ENCODE data around the gene LDB3. TPM values are rescaled to one million over a fixed set of nuclear protein-coding genes. Genes with fewer than 3 reads are reported as not detected.

The LDB3 gene
- total RNA-seq, 2 experiments from 2014 or later: 0.05 to 0.10 TPM

DNA sequence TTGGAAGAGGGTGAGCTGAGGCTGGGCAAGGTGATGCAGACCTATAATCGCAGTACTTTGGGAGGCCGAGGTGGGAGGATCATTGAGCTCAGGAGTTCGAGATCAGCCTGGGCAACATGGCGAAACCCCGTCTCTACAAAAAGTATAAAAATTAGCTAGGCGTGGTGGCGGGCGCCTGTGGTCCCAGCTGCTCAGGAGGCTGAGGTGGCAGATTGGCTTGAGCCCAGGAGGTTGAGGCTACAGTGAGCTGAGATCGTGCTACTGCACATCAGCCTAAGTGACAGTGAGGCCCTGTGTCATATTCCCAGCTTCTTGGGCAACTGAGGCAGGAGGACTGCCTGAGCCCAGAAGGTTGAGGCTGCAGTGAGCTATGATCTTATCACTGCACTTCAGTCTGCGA is 101.7 kb downstream of the LDB3 start:
- ChIA-PET CTCF (interaction anchor here (0.9 kb wide), 1 partner anchor 107 kb away, joined by 3 read pairs; no protein-coding TSS in a partner anchor), POLR2A (no interaction called here)
- H3K36me3 Mint-ChIP-seq (ENCODE audit: low read depth): no peaks in the 10 kb centered on the region

DNA sequence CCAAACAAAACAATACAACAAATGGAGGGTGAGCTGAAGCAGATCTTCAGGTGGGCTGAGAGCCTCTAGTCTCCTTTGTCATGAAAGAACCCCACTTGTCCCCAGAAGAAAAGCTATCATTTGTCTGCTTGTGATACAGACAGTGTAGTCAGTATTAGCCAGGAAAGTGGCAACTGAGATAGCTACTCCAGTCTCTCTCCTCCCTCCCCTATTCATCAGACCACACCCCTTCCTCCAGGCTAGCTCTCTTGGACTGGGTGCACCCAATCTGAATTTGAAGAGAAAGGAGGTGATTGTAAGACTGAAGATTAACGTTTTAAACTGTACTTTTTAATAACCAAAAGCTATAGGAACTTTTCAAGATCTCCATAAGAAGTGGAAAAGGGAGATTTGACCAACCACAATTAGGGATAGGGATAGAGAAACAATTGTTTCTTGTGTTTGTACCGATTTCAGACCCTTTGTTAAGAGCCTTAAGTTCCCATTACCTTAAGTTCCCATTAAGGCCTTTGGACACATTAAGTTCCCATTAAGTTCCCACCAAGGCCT is 102.2 kb downstream of the LDB3 start:
- Mint-ChIP-seq H3K27ac (no peak overlapping the region), H3K27me3 (no peaks in the 10 kb centered on the region), H3K4me3 (no peak overlapping the region), H3K36me3 (ENCODE audit: low read depth) (no peaks in the 10 kb centered on the region), H3K9me3 (no peaks in the 10 kb centered on the region), H3K4me1 (peaks cover 15% of the 10 kb centered on the region)
- DNase-seq: no peak
- ChIA-PET CTCF (interaction anchor here (0.9 to 1.0 kb wide), 2 partner anchors 60 to 107 kb away, joined by 3 read pairs; no protein-coding TSS in a partner anchor), POLR2A (interaction anchor here (1.5 kb wide), 1 partner anchor 14 kb away, joined by 3 read pairs; no protein-coding TSS in a partner anchor)

More for the DNA sequence above, 101.7 kb downstream of the LDB3 start:
- Mint-ChIP-seq H3K27me3 (no peaks in the 10 kb centered on the region), H3K4me1 (peaks cover 12% of the 10 kb centered on the region), H3K9me3 (no peaks in the 10 kb centered on the region), H3K27ac (no peak overlapping the region), H3K4me3 (no peak overlapping the region)
- DNase-seq: no peak

DNA sequence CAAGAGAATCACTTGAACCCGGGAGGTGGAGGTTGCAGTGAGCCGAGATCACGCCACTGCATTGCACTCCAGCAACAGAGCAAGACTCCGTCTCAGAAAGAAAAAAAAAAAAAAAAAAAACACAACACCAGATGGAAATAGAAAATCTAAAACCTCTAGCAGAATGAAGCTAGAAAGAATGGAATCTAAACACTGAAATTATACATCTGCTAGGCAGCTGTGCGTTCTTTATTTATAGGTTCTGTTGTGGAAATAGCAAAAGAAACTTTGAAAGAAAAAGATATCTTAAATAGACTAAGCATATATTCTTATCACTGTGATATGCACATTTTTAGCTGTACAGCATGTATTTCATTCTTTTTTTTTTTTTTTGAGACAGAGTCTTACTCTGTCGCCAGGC is 105.2 kb downstream of the LDB3 start:
- H3K27me3 Mint-ChIP-seq: no peaks in the 10 kb centered on the region
- H3K4me3 Mint-ChIP-seq: no peak overlapping the region
- no peaks in the 10 kb centered on the region for H3K9me3 Mint-ChIP-seq
- CTCF ChIA-PET: interaction anchor here (0.6 kb wide), 1 partner anchor 15 kb away, joined by 3 read pairs; no protein-coding TSS in a partner anchor
- no peak overlapping the region for H3K27ac Mint-ChIP-seq
- DNase-seq: no peak
- peaks cover 2% of the 10 kb centered on the region for H3K36me3 Mint-ChIP-seq (ENCODE audit: low read depth)
- H3K4me1 Mint-ChIP-seq: peaks cover 17% of the 10 kb centered on the region
- POLR2A ChIA-PET: no interaction called here

DNA sequence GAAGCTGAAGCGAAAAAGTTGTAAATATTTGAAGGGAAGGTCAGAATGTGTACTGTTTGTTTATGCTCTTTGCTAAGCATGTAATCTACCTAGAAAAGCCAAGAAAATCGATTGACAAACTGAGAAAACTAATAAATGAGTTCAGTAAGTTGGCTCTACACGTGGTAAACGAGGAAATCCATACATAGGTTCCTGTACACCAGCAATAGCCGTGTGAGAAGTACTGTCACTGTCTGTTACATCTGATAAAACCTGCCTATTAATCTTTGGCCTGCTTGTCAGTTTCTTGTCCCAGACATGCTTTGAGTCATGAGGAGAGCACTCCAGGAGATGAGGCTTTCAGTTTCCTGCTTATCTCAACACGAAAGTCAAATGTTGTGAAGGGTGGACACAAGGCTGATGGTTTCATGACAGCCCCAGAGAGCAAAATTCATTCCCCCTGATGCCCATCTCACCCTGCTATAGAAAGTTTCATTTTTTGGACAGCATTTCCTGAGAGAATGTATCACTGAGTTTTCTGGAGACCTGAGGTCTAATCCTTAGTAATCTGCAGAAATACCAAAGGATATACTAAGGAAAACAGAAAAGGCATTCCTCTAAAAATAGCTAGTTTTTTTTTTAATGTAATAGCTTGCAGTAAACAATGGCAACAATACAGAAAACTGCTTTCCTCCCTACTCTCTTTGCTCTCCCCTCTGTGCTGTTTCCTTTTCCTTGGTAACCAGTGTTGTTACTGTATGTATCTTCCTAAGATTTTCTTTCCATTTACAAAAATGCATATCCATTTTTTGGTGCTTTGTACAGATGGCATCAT is 107.0 kb downstream of the LDB3 start:
- DNase-seq: no peak
- H3K36me3 Mint-ChIP-seq (ENCODE audit: low read depth): peaks cover 2% of the 10 kb centered on the region
- H3K27ac Mint-ChIP-seq: no peak overlapping the region
- H3K9me3 Mint-ChIP-seq: peaks cover 2% of the 10 kb centered on the region
- ChIA-PET POLR2A (no interaction called here), CTCF (no interaction called here)
- peaks cover 12% of the 10 kb centered on the region for H3K4me1 Mint-ChIP-seq
- H3K27me3 Mint-ChIP-seq: no peaks in the 10 kb centered on the region
- no peak overlapping the region for H3K4me3 Mint-ChIP-seq

DNA sequence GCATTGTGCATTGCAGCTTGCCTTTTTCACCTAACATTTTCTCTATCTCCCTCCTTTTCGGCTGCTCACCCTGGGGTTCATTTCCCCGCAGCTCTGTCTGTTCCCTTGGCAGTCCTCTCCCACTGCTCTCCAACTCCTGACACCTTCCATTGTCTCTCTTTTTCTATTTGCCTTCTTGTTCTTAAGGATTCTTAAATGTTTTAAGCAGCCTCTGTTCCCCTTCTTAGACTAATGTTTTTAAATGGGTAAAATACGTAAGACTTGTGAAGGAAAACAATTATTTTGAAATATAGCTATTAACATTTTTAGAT is 107.5 kb downstream of the LDB3 start:
- CTCF ChIA-PET: no interaction called here
- Mint-ChIP-seq H3K4me3 (no peak overlapping the region), H3K4me1 (peaks cover 10% of the 10 kb centered on the region), H3K27me3 (no peaks in the 10 kb centered on the region), H3K27ac (no peak overlapping the region), H3K36me3 (ENCODE audit: low read depth) (peaks cover 2% of the 10 kb centered on the region), H3K9me3 (peaks cover 2% of the 10 kb centered on the region)
- no peak for DNase-seq
- POLR2A ChIA-PET: no interaction called here

DNA sequence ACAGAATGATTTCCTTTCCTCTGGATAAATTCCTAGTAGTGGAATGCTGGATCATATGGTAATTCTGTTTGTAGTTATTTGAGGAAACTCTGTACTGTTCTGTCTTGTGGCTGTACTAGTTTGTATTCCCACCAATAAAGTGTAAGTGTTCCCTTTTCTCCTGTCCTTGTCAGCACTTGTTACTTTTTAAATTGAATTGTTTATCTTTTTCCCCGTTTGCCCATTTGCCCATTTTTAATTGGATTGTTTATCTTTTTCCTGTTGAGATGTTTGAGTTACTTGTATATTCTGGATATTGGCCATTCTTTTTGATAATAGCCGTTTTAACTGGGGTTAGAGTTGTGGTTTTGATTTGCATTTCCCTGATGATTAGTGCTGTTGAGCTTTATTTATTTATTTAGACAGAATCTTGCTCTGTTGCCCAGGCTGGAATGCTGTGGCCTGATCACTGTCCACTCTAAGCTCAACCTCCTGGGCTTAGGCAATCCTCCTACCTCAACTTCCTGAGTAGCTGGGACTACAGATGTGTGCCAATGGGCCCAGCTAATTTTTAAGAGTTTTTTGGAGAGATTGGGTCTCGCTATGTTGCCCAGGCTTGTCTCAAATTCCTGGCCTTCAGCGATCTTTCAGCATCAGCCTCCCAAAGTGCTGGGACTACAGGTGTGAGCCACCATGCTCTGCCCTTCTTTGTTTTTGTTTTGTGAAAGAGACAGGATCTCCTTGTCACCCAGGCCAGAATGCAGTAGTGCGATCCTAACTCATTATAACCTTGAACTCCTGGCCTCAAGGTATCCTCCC is 111.1 kb downstream of the LDB3 start:
- peaks cover 6% of the 10 kb centered on the region for H3K9me3 Mint-ChIP-seq
- peaks cover 19% of the 10 kb centered on the region for H3K4me1 Mint-ChIP-seq
- H3K36me3 Mint-ChIP-seq (ENCODE audit: low read depth): peaks cover 7% of the 10 kb centered on the region
- H3K27me3 Mint-ChIP-seq: no peaks in the 10 kb centered on the region
- no peak overlapping the region for H3K27ac Mint-ChIP-seq
- no peak overlapping the region for H3K4me3 Mint-ChIP-seq
- POLR2A ChIA-PET: no interaction called here
- CTCF ChIA-PET: interaction anchor here (0.6 kb wide), 1 partner anchor 256 kb away, joined by 3 read pairs; no protein-coding TSS in a partner anchor
- no peak for DNase-seq

DNA sequence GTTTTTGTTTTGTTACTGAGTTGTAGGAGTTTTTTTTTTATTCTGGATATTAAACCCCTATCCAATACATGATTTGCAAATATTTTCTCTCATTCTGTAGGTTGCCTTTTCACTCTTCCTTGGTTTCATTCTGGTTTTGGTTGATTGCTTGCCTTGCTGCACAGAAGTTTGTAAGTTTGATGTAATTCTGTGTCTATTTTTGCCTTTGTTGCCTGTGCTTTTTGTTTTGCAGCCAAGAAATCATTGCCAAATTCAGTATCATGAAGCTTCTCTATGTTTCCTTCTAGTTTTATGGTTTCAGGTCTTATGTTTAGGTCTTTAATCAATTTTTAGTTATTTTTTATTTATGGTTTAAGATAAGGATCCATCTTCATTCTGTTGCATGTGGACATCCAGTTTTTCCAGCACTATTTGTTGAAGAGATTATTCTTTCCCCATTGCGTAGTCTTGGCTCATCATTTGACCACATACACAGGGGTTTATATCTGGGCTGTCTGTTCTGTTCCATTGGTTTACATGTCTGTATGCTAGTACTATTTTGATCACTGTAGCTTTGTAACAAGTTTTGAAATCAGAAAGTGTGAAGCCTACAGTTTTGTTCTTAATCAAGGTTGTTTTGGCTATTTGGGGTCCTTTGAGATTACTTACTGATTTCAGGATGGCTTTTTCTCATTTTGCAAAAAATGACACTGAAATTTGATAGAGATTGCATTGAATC is 114.5 kb downstream of the LDB3 start:
- Mint-ChIP-seq H3K9me3 (peaks cover 19% of the 10 kb centered on the region), H3K36me3 (ENCODE audit: low read depth) (peaks cover 21% of the 10 kb centered on the region), H3K4me1 (peaks cover 13% of the 10 kb centered on the region), H3K27me3 (no peaks in the 10 kb centered on the region), H3K4me3 (no peak overlapping the region), H3K27ac (no peak overlapping the region)
- ChIA-PET CTCF (interaction anchor here (0.9 kb wide), 1 partner anchor 67 kb away, joined by 3 read pairs; no protein-coding TSS in a partner anchor), POLR2A (no interaction called here)
- no peak for DNase-seq

DNA sequence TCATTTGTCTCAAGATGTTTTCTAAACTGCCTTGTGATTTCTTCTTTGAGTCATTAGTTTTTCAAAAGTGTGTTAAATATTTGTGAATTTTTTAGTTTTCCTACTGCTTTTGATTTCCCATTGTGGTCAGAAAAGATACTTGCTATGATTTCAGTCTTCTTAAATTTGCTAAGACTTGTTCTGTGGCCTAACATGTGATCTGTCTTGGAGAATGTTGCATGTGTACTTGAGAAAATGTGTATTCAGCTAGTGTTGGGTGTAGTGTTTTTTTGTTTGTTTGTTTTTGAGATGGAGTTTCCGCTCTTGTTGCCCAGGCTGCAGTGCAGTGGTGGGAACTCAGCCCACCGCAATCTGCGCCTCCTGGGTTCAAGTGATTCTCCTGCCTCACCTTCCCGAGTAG is 116.7 kb downstream of the LDB3 start:
- DNase-seq: no peak
- ChIA-PET CTCF (no interaction called here), POLR2A (no interaction called here)
- H3K4me3 Mint-ChIP-seq: no peak overlapping the region
- peaks cover 19% of the 10 kb centered on the region for H3K36me3 Mint-ChIP-seq (ENCODE audit: low read depth)
- H3K27ac Mint-ChIP-seq: no peak overlapping the region
- H3K4me1 Mint-ChIP-seq: peaks cover 13% of the 10 kb centered on the region
- H3K9me3 Mint-ChIP-seq: peaks cover 19% of the 10 kb centered on the region
- no peaks in the 10 kb centered on the region for H3K27me3 Mint-ChIP-seq

Other genes starting within 250 kb of the LDB3 start
- gene WAPL, start 146.7 kb upstream of the LDB3 start, total RNA-seq: 10 to 100 TPM; 46.7 to 47.5 TPM
- gene OPN4, start 14.0 kb upstream of the LDB3 start, total RNA-seq: not detected
- gene BMPR1A, start 88.1 kb downstream of the LDB3 start, total RNA-seq: 10 to 100 TPM; 14.8 to 17.2 TPM